LoVo (cell line): ENCODE results near the gene TIMP2.

Source experiments
- DNase-seq: peaks from one replicate; pipeline ENCODE4 v3.0.0-alpha.2; 2016; ENCODE audit warnings: low spot score

TIMP2 gene

DNA sequence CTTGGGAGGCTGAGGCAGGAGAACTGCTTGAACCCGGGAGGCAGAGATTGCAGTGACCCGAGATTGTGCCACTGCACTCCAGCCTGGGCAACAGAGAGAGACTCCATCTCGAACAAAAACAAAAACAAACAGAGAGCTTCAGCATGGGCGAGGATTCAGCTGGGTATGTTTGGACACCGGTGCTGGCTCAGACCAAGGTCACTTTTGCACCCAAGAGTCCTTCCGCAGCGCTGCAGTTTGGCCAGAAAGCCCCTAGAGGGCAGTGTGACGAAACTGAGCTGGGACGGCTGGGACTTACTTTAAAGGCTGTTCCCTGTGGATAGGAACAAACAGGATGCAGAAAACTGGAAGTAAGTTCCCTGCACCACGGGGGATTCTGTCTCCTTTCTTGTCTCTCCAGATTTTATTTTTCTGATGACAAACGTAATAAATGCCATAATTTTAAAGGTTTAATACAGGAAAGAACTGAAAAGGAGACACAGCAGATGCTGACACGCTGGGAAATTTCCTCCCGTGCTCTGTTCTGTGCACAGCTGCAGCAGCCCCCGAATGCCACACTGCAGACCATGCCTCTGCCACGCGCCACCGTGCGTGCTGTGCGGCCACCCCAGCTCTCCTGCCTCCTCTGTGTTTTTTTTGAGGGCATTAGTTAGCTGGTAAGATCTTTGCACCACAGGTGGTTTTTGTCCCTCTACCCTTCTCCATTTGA lies 59.4 kb downstream of the TIMP2 start:
- DNase-seq: peak; percentile 69

GRCh38 chr17:78864117-78864516 lies 61.1 kb downstream of the TIMP2 start:
- no peak for DNase-seq

- peak; percentile 75 for DNase-seq
Measured at GRCh38 chr17:78862073-78863023, 62.8 kb downstream of the TIMP2 start.

- DNase-seq: no peak
Measured at GRCh38 chr17:78861229-78861628, 64.0 kb downstream of the TIMP2 start.

GRCh38 chr17:78859051-78859450 lies 66.1 kb downstream of the TIMP2 start:
- DNase-seq: no peak

GRCh38 chr17:78857266-78857665 lies 67.9 kb downstream of the TIMP2 start:
- no peak for DNase-seq

DNA sequence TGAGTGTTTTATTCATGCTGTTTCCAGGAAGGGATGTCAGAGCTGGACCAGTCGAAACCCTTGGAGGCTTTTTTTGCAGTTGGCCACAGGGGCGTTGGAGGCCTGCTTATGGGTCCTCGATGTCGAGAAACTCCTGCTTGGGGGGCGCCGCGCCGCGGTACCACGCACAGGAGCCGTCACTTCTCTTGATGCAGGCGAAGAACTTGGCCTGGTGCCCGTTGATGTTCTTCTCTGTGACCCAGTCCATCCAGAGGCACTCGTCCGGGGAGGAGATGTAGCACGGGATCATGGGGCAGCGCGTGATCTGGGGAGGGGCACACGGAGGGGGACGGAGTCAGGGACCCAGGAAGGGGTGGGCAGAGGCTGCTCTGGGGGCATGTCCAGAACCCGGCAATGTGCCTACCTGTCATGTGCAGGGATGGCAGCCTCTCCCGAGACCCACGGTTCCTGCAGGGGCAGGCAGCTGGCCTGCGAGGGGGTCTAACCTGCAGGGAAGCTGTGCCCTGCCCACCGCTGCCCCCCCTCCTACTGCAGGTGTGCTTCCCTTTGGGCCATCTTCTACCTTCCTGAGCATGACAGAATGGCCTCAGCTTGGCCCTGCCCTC lies 69.5 kb downstream of the TIMP2 start:
- DNase-seq: no peak

DNA sequence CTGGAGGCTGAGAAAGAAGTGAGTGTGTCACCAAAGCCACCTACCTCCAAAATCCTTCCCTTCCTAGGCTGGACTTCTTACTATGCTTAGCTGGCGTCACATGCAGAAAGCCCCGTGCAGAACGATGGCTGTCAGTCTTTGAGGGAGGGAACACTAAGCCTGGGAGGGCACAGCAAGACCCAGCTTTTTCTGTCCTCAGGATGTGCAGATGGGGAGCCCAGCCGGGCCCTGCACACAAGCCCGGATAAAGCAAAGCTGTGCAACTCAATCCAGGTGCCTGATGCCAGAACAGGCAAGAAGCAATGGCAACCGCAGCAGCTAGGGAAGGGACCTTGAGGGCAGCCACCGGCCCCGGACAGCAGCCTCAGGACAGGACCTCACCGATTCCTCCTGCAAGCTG lies 70.7 kb downstream of the TIMP2 start:
- no peak for DNase-seq

- peak; percentile 28 for DNase-seq
Measured at GRCh38 chr17:78853926-78854394, 71.2 kb downstream of the TIMP2 start.

DNA sequence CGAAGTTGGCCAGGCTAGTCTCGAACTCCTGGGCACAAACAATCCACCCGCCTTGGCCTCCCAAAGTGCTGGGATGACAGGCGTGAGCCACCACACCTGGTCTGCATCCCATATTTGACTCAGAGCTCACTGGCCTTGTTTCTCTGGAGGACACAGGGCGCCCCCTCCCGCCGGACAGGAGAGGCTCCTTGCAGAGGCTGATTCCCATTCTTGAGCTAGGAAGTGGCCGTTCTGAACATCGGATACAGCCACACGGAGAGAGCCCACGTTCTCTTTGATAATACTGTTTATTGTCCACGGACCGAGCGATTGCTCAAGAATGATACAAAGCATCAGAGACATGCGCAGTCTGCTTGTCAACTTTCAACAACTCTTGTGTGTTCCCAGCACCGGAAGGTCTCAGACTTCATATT lies 72.5 kb downstream of the TIMP2 start:
- no peak for DNase-seq

DNA sequence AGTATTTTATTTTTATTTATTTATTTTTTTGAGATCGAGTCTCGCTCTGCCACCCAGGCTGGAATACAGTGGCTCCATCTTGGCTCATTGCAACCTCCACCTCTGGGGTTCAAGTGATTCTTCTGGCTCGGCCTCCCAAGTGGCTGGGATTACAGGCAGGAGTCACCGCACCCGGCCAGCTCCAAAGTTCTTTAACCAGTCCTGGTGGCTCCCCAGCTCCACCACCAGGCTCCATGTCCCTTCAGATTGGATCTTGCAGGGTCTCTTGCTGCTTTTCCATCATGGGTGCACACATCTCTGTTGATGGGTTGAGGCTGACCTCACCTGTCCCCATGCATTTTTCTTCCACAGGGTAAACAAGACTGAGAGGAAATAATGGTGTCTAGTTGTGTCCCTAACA lies 76.2 kb downstream of the TIMP2 start:
- DNase-seq: no peak

- no peak for DNase-seq
Measured at GRCh38 chr17:78847052-78847451, 78.1 kb downstream of the TIMP2 start.

DNA sequence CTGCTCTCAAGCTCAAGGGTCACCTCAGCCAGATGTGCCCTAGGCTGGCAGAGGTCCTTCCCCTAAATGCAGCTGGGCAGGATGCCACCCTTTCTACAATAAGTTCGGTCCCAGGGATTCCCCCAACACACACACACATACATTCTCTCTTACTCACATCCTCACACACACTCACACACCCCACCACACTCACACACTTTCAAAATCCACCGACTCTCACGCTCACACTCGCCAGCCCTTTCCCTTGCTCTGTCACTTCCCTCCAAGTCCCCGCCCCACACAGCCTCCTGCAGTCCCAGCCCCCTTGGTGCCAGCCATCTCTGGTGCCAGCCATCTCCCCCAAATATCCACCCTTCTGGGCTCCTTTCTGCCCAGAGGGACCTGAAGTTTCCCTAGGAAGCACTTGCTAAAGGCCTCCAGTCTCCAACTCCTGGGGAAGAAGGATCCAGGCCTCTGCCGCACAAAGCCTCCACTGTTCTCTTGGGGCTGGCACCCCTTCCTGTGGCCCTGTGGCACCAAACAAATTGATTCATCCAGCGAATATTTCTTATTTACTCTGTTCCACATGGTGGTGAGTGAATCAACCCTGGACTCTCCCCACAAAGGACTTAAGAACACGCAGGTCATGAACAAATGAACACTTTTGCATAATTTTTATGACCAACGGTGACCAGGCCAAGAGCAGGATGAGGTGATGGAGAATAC lies 80.7 kb downstream of the TIMP2 start:
- DNase-seq: no peak

DNA sequence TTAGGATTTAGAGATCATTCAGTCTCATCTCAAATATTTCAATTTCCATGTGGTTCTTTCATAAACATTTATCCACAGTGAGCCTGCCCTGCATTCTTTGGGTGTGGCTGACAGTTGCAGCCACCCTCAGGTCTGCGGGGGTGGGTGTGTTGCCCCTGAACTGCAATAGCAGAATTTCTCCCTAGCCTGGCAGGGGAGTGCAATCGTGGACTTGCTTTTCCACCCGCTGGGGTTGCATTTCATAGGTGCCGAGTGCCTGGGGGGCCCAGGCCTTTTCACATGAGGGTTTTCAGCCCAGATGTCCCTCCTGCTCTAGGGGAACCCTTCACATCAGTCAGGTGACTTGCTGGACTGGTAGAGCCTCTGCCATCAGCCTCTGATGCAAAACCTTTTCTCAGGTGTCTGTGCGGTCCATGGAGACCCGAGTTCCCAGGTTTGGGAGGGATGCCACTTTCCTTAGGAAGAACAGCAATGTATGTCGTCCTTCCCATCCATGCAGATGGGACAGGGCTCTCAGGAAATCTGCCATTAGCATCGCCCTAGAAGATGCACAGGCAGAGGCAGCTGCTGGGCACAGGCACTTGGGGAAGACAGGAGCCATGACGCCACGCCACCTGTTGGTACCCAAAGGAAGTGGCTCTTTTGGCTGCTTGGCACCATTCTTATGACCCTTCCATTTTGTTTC lies 82.2 kb downstream of the TIMP2 start:
- DNase-seq: peak; percentile 26

DNA sequence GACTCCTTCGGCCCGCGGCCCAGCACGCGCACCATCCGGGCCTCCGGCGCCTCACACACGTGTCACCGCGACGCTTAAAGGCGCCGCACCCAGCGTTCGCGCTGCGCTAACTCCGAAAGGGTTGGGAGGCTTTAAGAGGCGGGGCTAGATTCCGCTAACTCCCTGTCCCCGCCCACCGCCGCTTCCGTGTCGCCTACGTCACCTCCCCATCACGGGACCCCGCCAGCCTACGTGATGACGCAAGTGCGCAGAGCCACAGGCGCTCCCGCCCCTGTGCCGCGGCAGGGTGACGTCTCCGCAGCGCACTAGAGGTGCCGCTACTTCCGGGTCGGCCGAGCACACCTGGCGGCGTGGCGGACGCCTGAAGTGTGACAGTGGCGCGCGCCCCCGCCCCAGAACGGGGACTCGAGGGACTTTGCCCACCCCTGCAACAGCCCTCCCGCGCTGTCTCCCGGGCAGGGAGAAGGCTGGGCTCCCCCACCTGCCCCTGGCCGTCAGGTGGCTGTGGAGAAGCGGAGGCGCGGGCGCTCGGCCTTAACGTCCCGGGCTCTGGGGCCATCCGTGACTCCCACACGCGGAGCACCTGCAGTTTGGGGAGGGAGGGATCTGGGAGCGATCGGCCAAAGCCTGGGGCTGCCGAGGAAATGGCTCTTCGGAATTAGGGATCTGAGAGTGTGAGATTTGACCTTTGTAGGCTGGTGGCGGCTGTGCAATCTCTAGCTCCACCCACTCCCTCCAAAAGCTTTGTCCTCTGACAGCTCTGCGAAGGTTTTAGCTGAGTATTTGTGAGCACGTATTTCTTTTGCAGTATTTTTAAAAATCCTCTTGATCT lies 84.2 kb downstream of the TIMP2 start, which contains the start of gene USP36:
Gene USP36 (minus strand): TSS at position 35 of the 832 bp plus-strand sequence. CDS start 4,451 bp downstream, outside the sequence.
- peak; percentile 98 for DNase-seq

DNA sequence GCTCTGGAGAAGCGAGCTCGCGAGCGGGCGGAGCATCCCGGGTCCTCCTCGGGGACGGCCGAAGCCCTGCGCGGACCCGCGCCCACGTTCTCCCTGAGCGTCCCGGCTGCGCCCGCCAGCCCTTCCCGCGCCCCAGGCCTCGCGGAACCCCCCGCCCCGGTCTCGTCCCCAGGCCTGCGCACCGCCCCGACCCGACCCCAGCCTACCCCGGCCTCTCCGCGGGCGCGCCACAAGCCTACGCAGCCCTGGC lies 84.7 kb downstream of the TIMP2 start:
- DNase-seq: no peak

- peak; percentile 17 for DNase-seq
Measured at GRCh38 chr17:78839762-78840529, 85.2 kb downstream of the TIMP2 start.

DNA sequence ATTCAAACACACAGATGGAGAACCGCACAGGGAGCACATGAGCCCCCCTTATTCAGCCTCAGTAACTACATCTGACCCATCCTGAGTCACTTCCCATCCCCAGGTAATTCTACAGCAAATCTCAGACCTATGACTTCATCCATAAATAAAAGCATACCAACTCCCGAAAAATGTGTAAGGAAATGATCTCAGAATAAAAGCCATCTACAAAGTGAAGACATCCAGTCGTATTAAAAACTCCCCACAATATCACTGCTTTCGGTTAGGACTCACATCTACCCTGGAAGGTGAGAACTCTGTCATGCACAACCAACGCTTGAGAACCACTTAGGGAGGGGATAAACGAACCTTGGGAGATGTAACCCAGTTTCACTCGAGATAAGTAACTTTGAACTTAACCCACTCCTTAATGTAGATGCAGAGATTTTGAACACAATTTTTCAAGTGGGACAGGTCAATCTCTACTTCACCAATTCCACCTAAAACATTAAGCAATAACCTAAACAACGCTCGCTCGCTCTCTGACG lies 85.9 kb downstream of the TIMP2 start:
- DNase-seq: no peak

DNA sequence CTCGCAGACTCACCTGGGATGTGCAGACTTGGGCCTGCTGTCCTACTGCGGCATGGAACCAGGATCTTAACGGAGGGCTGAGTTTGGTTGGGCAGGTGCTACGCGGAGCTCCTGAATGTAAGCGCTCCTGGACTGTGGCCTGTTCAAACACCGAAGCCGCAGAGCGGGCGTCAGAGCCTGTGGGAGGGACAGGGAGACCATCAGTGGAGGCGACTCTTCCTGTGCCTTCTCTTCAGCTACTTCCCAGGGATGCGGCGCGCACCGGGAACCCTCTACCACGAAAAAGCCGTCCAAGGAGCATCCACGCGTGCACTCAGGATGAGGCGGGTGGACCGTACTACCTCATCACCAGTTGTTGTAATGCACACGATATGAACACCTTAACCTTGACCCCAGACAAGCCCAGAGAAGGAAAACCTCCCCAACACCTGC lies 86.6 kb downstream of the TIMP2 start:
- no peak for DNase-seq
